H9 (cell line): ENCODE results near the gene RRAS. TPM values are rescaled to one million over a fixed set of nuclear protein-coding genes. Genes with fewer than 3 reads are reported as not detected.

ENCODE experiments used
- DNase-seq: peaks from one replicate; pipeline ENCODE4 v3.0.0-alpha.2; 2017
- H2AFZ ChIP-seq: one replicate; pipeline ENCODE4 v1.6.1; 2013; ENCODE audit warnings: mild to moderate bottlenecking, low read length, control low read depth, moderate library complexity
- H2AK5ac ChIP-seq: 2 replicates; pipeline ENCODE4 v1.6.1; 2013; ENCODE audit warnings: low read length, control low read depth, mixed read lengths; ENCODE audit not compliant: insufficient read length
- H2BK120ac ChIP-seq: one replicate; pipeline ENCODE4 v1.6.1; 2013; ENCODE audit warnings: low read depth, mild to moderate bottlenecking, low read length, control low read depth, inconsistent platforms; ENCODE audit not compliant: poor library complexity, severe bottlenecking
- H2BK12ac ChIP-seq: 2 replicates; pipeline ENCODE4 v1.6.1; 2013; ENCODE audit warnings: low read length, control low read depth, mixed read lengths, low read depth; ENCODE audit not compliant: insufficient read length
- H2BK15ac ChIP-seq: 2 replicates; pipeline ENCODE4 v1.6.1; 2013; ENCODE audit warnings: low read depth, low read length, control low read depth
- H2BK20ac ChIP-seq: one replicate; pipeline ENCODE4 v1.6.1; 2013; ENCODE audit warnings: low read depth, mild to moderate bottlenecking, low read length, control low read depth, inconsistent platforms; ENCODE audit not compliant: poor library complexity, severe bottlenecking
- H2BK5ac ChIP-seq: 2 replicates; pipeline ENCODE4 v1.6.1; 2013; ENCODE audit warnings: low read length, control low read depth, mixed read lengths; ENCODE audit not compliant: insufficient read length
- H3K14ac ChIP-seq: 2 replicates; pipeline ENCODE4 v1.6.1; 2013; ENCODE audit warnings: low read length, control low read depth; ENCODE audit not compliant: insufficient read depth
- H3K18ac ChIP-seq: 2 replicates; pipeline ENCODE4 v1.6.1; 2013; ENCODE audit warnings: low read depth, mild to moderate bottlenecking, mixed read lengths, low read length, control low read depth; ENCODE audit not compliant: insufficient read length
- H3K23ac ChIP-seq: 2 replicates; pipeline ENCODE4 v1.6.1; 2013; ENCODE audit warnings: low read length, control low read depth, mixed read lengths, low read depth; ENCODE audit not compliant: insufficient read length
- H3K23me2 ChIP-seq: 2 replicates; pipeline ENCODE4 v1.6.1; 2013; ENCODE audit warnings: low read depth, mild to moderate bottlenecking, mixed read lengths, low read length, control low read depth; ENCODE audit not compliant: insufficient read length, poor library complexity, severe bottlenecking
- H3K27ac ChIP-seq: 2 replicates; pipeline ENCODE4 v1.5.1; 2013; ENCODE audit warnings: low read length, control low read depth, mixed read lengths, low read depth; ENCODE audit not compliant: insufficient read length
- H3K27me3 ChIP-seq: 2 replicates; pipeline ENCODE4 v1.6.1; 2013; ENCODE audit warnings: low read length, control low read depth, inconsistent platforms; ENCODE audit not compliant: insufficient read depth
- H3K4ac ChIP-seq: 2 replicates; pipeline ENCODE4 v1.6.1; 2013; ENCODE audit warnings: low read depth, mild to moderate bottlenecking, control low read depth, inconsistent platforms, low read length, moderate library complexity
- H3K4me1 ChIP-seq: 2 replicates; pipeline ENCODE4 v1.6.1; 2013; ENCODE audit warnings: low read length, control low read depth, inconsistent platforms; ENCODE audit not compliant: insufficient read depth
- H3K4me2 ChIP-seq: 2 replicates; pipeline ENCODE4 v1.6.1; 2013; ENCODE audit warnings: low read length, control low read depth, mixed read lengths; ENCODE audit not compliant: insufficient read length, insufficient read depth
- H3K56ac ChIP-seq: 2 replicates; pipeline ENCODE4 v1.6.1; 2013; ENCODE audit warnings: low read depth, mild to moderate bottlenecking, mixed read lengths, low read length, control low read depth; ENCODE audit not compliant: insufficient read length
- H3K79me1 ChIP-seq: 2 replicates; pipeline ENCODE4 v1.6.1; 2013; ENCODE audit warnings: low read depth, mild to moderate bottlenecking, moderate library complexity, low read length, control low read depth, inconsistent platforms; ENCODE audit not compliant: insufficient read depth, poor library complexity, severe bottlenecking
- H3K79me2 ChIP-seq: 2 replicates; pipeline ENCODE4 v1.6.1; 2013; ENCODE audit warnings: low read length, control low read depth, inconsistent platforms; ENCODE audit not compliant: insufficient read depth
- H3K9ac ChIP-seq: 2 replicates; pipeline ENCODE4 v1.6.1; 2013; ENCODE audit warnings: low read length, control low read depth, mixed read lengths; ENCODE audit not compliant: insufficient read length; ENCODE audit errors: extremely low read depth
- H3K9me3 ChIP-seq: one replicate; pipeline ENCODE4 v1.6.1; 2013; ENCODE audit warnings: low read depth, low read length, inconsistent platforms; ENCODE audit not compliant: control insufficient read depth
- H3T11ph ChIP-seq: one replicate; pipeline ENCODE4 v1.6.1; 2013; ENCODE audit warnings: mild to moderate bottlenecking, low read length, control low read depth, inconsistent platforms
- H4K20me1 ChIP-seq: one replicate; pipeline ENCODE4 v1.6.1; 2013; ENCODE audit not compliant: control insufficient read depth, insufficient read length, insufficient read depth
- H4K5ac ChIP-seq: 2 replicates; pipeline ENCODE4 v1.6.1; 2013; ENCODE audit warnings: low read depth, mild to moderate bottlenecking, mixed read lengths, low read length, control low read depth; ENCODE audit not compliant: insufficient read length
- H4K8ac ChIP-seq: replicated peaks from 2 replicates; pipeline ENCODE4 v1.6.1; 2013; ENCODE audit warnings: low read length, control low read depth, mixed read lengths, low read depth; ENCODE audit not compliant: insufficient read length
- H4K91ac ChIP-seq: 2 replicates; pipeline ENCODE4 v1.6.1; 2013; ENCODE audit warnings: low read depth, mild to moderate bottlenecking, moderate library complexity, mixed read lengths, low read length, control low read depth; ENCODE audit not compliant: insufficient read length
- H3K27ac Mint-ChIP-seq, 3 experiments: 2 replicates in 2 of 3; 3 replicates in 1 of 3; pipeline ENCODE4 v1.8.0; 2020 to 2021; ENCODE audit warnings: mixed read lengths in 3 of 3, mild to moderate bottlenecking in 1 of 3, moderate library complexity in 1 of 3
- H3K27me3 Mint-ChIP-seq: 2 replicates; pipeline ENCODE4 v1.8.0; 2021; ENCODE audit warnings: low read depth, mild to moderate bottlenecking, moderate library complexity, mixed read lengths
- H3K36me3 Mint-ChIP-seq, 3 experiments: 2 replicates in 2 of 3; 3 replicates in 1 of 3; pipeline ENCODE4 v1.8.0; 2020 to 2021; ENCODE audit warnings: low read depth in 3 of 3, mixed read lengths in 3 of 3; ENCODE audit not compliant: insufficient read depth in 1 of 3
- H3K4me1 Mint-ChIP-seq, 2 experiments: 2 replicates each; pipeline ENCODE4 v1.8.0; 2020; ENCODE audit warnings: mixed read lengths in 2 of 2
- H3K4me3 Mint-ChIP-seq, 2 experiments: 2 replicates in 1 of 2; 3 replicates in 1 of 2; pipeline ENCODE4 v1.8.0; 2020 to 2021; ENCODE audit warnings: mild to moderate bottlenecking in 2 of 2, mixed read lengths in 2 of 2, moderate library complexity in 1 of 2
- H3K9me3 Mint-ChIP-seq, 2 experiments: 2 replicates in 1 of 2; 3 replicates in 1 of 2; pipeline ENCODE4 v1.8.0; 2020; ENCODE audit warnings: mild to moderate bottlenecking in 2 of 2, mixed read lengths in 2 of 2, moderate library complexity in 1 of 2
- CTCF ChIP-seq: fragments of 200-600 bp; sonication (generic); conservative IDR thresholded peaks from 3 replicates; pipeline ENCODE4 v1.8.0; 2021; ENCODE audit warnings: antibody characterized with exemption, mild to moderate bottlenecking
- WGBS: extraction: QIAGEN DNeasy Blood & Tissue Kit; methylation state at CpG from one replicate; pipeline ENCODE4 v1.1.7; 2013; ENCODE audit warnings: missing lambda C conversion rate, low lambda C conversion rate, mixed read lengths; ENCODE audit not compliant: insufficient read length; ENCODE audit errors: extremely low coverage; 5-methylcytosine and 5-hydroxymethylcytosine counted together
- total RNA-seq: library from RNA; stranded (reverse); gene quantifications from 2 replicates; pipeline ENCODE4 v1.2.1, GENCODE V29; 2021

Gene RRAS
- total RNA-seq, 1 experiment from 2014 or later: 9.9 TPM

GRCh38 chr19:49667473-49667872 lies 27.5 kb upstream of the RRAS start:
- Histone ChIP-seq H4K5ac (no peak overlapping the region), H2BK5ac (no peak overlapping the region), H3K4me1 (no peaks in the 10 kb centered on the region), H3K9ac (no peak overlapping the region), H4K8ac (no peak overlapping the region), H3K23me2 (peaks cover 18% of the 10 kb centered on the region), H2BK15ac (no peak overlapping the region), H3K27ac (no peak overlapping the region), H2BK12ac (no peak overlapping the region), H3K9me3 (no peaks in the 10 kb centered on the region), H3K14ac (no peak overlapping the region), H3K27me3 (no peaks in the 10 kb centered on the region), H2AK5ac (no peak overlapping the region), H3K23ac (no peak overlapping the region), H2BK120ac (no peak overlapping the region), H2BK20ac (no peak overlapping the region), H3K79me2 (peaks cover 5% of the 10 kb centered on the region; the same call in 1 of the 2 replicates), H3K4me2 (no peak overlapping the region), H3T11ph (no peak overlapping the region), H2AFZ (no peak overlapping the region), H3K56ac (no peak overlapping the region), H3K18ac (no peak overlapping the region), H4K20me1 (no peaks in the 10 kb centered on the region), H3K4ac (no peak overlapping the region), H3K79me1 (peaks cover 11% of the 10 kb centered on the region), H4K91ac (no peak overlapping the region)
- H3K4me3 Mint-ChIP-seq: peak overlapping the region; percentile 99 to 100
- H3K9me3 Mint-ChIP-seq: peaks cover 0 to 1% of the 10 kb centered on the region in 2 experiments; a peak in 2 of 5 replicates
- H3K27ac Mint-ChIP-seq: peak overlapping the region in 1 of 3 experiments; percentile 6; a peak in 1 of 7 replicates
- H3K4me1 Mint-ChIP-seq: peaks cover 21 to 46% of the 10 kb centered on the region in 2 experiments
- no CpG with 5 or more reads among the region's 2 CpGs for WGBS
- H3K36me3 Mint-ChIP-seq: peaks cover 22 to 50% (median 43%) of the 10 kb centered on the region in 3 experiments; a peak in 6 of 7 replicates
- H3K27me3 Mint-ChIP-seq: peaks cover 3% of the 10 kb centered on the region
- no peak for DNase-seq
- no peak for TF ChIP-seq CTCF
